GM19328 (cell line): Measurements from ENCODE around the gene VCP.

Source experiments
- ATAC-seq: cut with Tn5 transposase; IDR thresholded peaks from one replicate; pipeline ENCODE4 v1.9.1; 2021; ENCODE audit warnings: mild to moderate bottlenecking, moderate library complexity; ENCODE audit not compliant: unreplicated experiment

VCP gene

GRCh38 chr9:35072461-35073278 is at the start of gene VCP:
TSS of gene VCP (minus strand) at chr9:35072625. CDS start at chr9:35072353, 272 bp downstream.
- peak; percentile 81 for ATAC-seq

- no peak for ATAC-seq
Observed at GRCh38 chr9:35116898-35117551, 44.6 kb upstream of the VCP start.

GRCh38 chr9:35116539-35116897 is 44.1 kb upstream of the VCP start:
- ATAC-seq: no peak

GRCh38 chr9:35115680-35116538 is 43.5 kb upstream of the VCP start, which contains the start of gene ATOSB:
TSS of gene ATOSB (minus strand) at chr9:35115862. CDS start at chr9:35108274, 7,588 bp downstream.
- ATAC-seq: peak; percentile 44

GRCh38 chr9:35114840-35115628 is 42.6 kb upstream of the VCP start:
- ATAC-seq: no peak

GRCh38 chr9:35114113-35114839 is 41.9 kb upstream of the VCP start:
- no peak for ATAC-seq

- no peak for ATAC-seq
Observed at GRCh38 chr9:35112257-35113020, 40.0 kb upstream of the VCP start.

GRCh38 chr9:35111001-35111933 is 38.8 kb upstream of the VCP start:
- ATAC-seq: peak; percentile 77

- no peak for ATAC-seq
Observed at GRCh38 chr9:35110327-35110761, 37.9 kb upstream of the VCP start.

GRCh38 chr9:35108946-35109575 is 36.6 kb upstream of the VCP start:
- ATAC-seq: no peak

- ATAC-seq: no peak
Observed at GRCh38 chr9:35108461-35108860, 36.0 kb upstream of the VCP start.

GRCh38 chr9:35107297-35108290 is 35.2 kb upstream of the VCP start:
- ATAC-seq: no peak

GRCh38 chr9:35106343-35106730 is 33.9 kb upstream of the VCP start:
- ATAC-seq: no peak

GRCh38 chr9:35105571-35106342 is 33.3 kb upstream of the VCP start:
- no peak for ATAC-seq

- no peak for ATAC-seq
Observed at GRCh38 chr9:35105126-35105525, 32.7 kb upstream of the VCP start.

GRCh38 chr9:35104586-35104985 is 32.2 kb upstream of the VCP start:
- ATAC-seq: no peak
